Activated gamma-delta T cell (primary cell): ENCODE results near the gene BICD2.

ENCODE experiments used
- DNase-seq: peaks from one replicate; lab custom pipeline; 2025; lab: John Stamatoyannopoulos, UW

The BICD2 gene

GRCh38 chr9:92668746-92669526, 95.7 kb downstream of the BICD2 start:
- no peak for DNase-seq

DNA sequence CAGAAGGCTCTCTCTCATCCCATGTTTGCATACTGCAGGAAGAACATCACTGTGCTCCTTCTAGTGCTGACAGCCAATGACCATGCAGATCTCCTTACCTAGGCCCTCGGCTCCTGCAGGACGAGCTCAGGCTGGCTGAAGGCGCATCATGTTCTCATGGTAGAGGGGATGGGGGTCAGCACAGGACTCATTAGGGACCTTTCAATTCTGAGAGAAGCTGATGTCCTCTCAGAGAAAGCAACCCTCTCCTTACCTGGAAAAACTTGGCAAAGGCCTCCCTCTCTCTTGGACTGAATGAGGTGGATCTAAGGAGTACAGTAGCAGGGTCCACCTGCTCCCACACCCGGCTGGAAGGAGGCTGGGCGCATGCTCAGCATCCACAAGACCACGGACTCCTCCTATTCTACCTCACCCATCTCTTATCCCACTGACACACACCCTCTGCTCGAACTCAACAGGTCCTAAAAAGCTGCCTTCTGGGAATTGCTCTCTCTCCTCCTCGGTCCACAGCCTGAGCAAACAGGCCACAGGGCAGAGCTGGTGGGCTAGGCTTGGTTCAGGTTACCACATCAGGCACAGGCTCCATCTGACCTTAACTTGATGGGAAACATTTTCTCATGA, 97.6 kb downstream of the BICD2 start:
- no peak for DNase-seq

- no peak for DNase-seq
These were observed 98.4 kb downstream of the BICD2 start for GRCh38 chr9:92666236-92666635.

DNA sequence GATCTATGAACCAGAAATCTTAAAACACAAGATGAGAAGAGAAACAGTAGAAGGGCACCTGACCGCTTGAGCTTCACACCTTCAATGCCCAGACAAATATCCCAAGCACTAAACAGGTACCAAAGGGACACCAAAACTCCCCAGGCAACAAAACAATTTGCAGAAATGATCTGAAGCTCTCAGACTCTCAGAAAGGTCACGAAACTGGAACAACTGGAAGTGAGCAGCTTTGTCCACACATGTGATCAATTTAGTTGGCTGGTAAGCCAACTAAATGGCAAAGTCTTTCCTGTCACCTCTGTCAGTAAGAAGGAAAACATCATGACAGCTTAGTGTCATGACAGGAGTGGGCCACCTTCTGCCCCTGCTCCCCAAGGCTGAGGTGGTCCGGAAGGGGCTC, 98.8 kb downstream of the BICD2 start:
- no peak for DNase-seq

DNA sequence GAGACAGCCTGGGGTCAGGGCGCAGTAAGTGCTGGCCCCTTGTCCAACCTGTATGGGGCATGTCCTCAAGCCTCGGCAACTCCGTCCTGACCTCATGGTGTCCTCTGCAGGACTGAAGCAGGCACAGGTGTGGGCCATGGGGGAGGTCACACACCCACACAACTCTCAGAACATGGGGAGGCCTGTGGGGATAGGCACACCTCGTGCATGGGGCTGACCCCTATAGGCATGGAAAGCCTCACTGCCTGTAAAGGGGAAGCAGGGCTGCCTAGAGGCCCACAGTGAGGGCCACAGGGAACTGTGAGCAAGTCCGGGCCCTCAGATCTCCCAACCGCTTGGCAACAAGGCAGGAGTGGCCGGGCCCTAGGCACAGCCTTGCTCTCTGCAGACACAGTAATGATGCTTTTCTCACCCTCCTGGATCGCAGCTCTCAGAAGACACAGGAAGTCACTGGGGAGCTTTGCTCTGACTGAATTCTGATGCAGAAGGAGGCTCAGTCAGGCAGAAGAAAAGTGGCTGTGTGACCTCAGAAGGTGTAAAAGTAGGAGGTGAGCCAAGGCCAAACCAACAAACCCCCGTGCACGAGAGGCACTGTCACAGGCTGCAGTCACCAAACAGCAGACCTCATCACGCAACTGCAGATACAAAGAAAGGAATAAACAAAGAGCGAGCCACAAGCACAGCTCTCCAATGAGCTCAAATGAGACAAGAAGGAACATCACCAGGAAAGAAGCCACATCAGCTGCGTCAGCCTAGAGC, 100.1 kb downstream of the BICD2 start:
- no peak for DNase-seq

GRCh38 chr9:92663951-92664350, 100.7 kb downstream of the BICD2 start:
- no peak for DNase-seq

GRCh38 chr9:92663126-92663525, 101.5 kb downstream of the BICD2 start:
- DNase-seq, result no peak

- no peak for DNase-seq
These were observed 102.9 kb downstream of the BICD2 start for GRCh38 chr9:92661743-92662142.
